SK-N-SH treated with all-trans-retinoic acid at 6 μM for 48 hours (cell line): ENCODE measurements around the gene THAP3.

Source experiments
- ATAC-seq: fragments of 200-7000 bp; cut with Tn5 transposase; 3 replicates; pipeline ENCODE4 v1.9.1; 2020; ENCODE audit warnings: mild to moderate bottlenecking, moderate library complexity
- ARNTL ChIP-seq: fragments of 450-650 bp; formaldehyde crosslinking; IDR thresholded peaks from 2 replicates; pipeline ENCODE4 v1.5.0; 2020; ENCODE audit warnings: low read depth, mild to moderate bottlenecking, moderate library complexity, borderline replicate concordance
- CSDC2 ChIP-seq: fragments of 250-450 bp; sonication (Bioruptor Pico); IDR thresholded peaks from 2 replicates; pipeline ENCODE4 v1.5.0; 2020; ENCODE audit warnings: mild to moderate bottlenecking, moderate library complexity
- ESRRG ChIP-seq: fragments of 250-450 bp; sonication (Bioruptor Pico); IDR thresholded peaks from 2 replicates; pipeline ENCODE4 v1.6.1; 2021; ENCODE audit warnings: mild to moderate bottlenecking
- GLIS3 ChIP-seq: fragments of 250-450 bp; sonication (Bioruptor Pico); IDR thresholded peaks from 2 replicates; pipeline ENCODE4 v1.5.0; 2020; ENCODE audit warnings: mild to moderate bottlenecking, moderate library complexity
- ISL1 ChIP-seq: fragments of 250-450 bp; sonication (Bioruptor Pico); IDR thresholded peaks from 2 replicates; pipeline ENCODE4 v2.1.2; 2022; ENCODE audit warnings: mild to moderate bottlenecking, moderate library complexity
- PPARA ChIP-seq: fragments of 250-450 bp; sonication (Bioruptor Pico); IDR thresholded peaks from 2 replicates; pipeline ENCODE4 v1.5.0; 2020; ENCODE audit warnings: mild to moderate bottlenecking, borderline replicate concordance
- RARB ChIP-seq: fragments of 250-450 bp; sonication (Bioruptor Pico); IDR thresholded peaks from 2 replicates; pipeline ENCODE4 v1.8.0; 2021; ENCODE audit warnings: mild to moderate bottlenecking, moderate library complexity
- TCF4 ChIP-seq: fragments of 250-450 bp; sonication (Bioruptor Pico); IDR thresholded peaks from 2 replicates; pipeline ENCODE4 v1.8.0; 2021; ENCODE audit warnings: mild to moderate bottlenecking, moderate library complexity, borderline replicate concordance
- TOX ChIP-seq: fragments of 250-450 bp; sonication (Bioruptor Pico); IDR thresholded peaks from 2 replicates; pipeline ENCODE4 v1.8.0; 2021; ENCODE audit warnings: mild to moderate bottlenecking, moderate library complexity, borderline replicate concordance
- ZC3H10 ChIP-seq: fragments of 250-450 bp; sonication (Bioruptor Pico); IDR thresholded peaks from 2 replicates; pipeline ENCODE4 v1.5.1; 2021; ENCODE audit warnings: mild to moderate bottlenecking, moderate library complexity
- ZFP30 ChIP-seq: fragments of 450-650 bp; formaldehyde crosslinking; IDR thresholded peaks from 2 replicates; pipeline ENCODE4 v1.5.0; 2022; ENCODE audit warnings: mild to moderate bottlenecking, moderate library complexity
- ZNF565 ChIP-seq: fragments of 450-650 bp; formaldehyde crosslinking; conservative IDR thresholded peaks from 2 replicates; pipeline ENCODE4 v1.5.0; 2020; ENCODE audit warnings: low read depth, mild to moderate bottlenecking, moderate library complexity
- ZNF8 ChIP-seq: fragments of 450-650 bp; formaldehyde crosslinking; IDR thresholded peaks from 2 replicates; pipeline ENCODE4 v1.5.0; 2020; ENCODE audit warnings: mild to moderate bottlenecking, moderate library complexity
- TF ChIP-seq, protein P1 (sequence below): fragments of 250-450 bp; sonication (Bioruptor Pico); IDR thresholded peaks from 2 replicates; pipeline ENCODE4 v1.8.0; 2020; ENCODE audit warnings: mild to moderate bottlenecking, moderate library complexity, borderline replicate concordance
- TF ChIP-seq, protein P2 (sequence below): fragments of 250-450 bp; sonication (Bioruptor Pico); IDR thresholded peaks from 2 replicates; pipeline ENCODE4 v1.5.0; 2020; ENCODE audit warnings: mild to moderate bottlenecking, moderate library complexity
- TF ChIP-seq, protein P3 (sequence below): fragments of 250-450 bp; sonication (Bioruptor Pico); IDR thresholded peaks from 2 replicates; pipeline ENCODE4 v1.5.1; 2021; ENCODE audit warnings: mild to moderate bottlenecking, moderate library complexity
- TF ChIP-seq, protein P4 (sequence below): fragments of 250-450 bp; sonication (Bioruptor Pico); IDR thresholded peaks from 2 replicates; pipeline ENCODE4 v1.5.1; 2020; ENCODE audit warnings: low read depth, mild to moderate bottlenecking, moderate library complexity

The THAP3 gene

DNA sequence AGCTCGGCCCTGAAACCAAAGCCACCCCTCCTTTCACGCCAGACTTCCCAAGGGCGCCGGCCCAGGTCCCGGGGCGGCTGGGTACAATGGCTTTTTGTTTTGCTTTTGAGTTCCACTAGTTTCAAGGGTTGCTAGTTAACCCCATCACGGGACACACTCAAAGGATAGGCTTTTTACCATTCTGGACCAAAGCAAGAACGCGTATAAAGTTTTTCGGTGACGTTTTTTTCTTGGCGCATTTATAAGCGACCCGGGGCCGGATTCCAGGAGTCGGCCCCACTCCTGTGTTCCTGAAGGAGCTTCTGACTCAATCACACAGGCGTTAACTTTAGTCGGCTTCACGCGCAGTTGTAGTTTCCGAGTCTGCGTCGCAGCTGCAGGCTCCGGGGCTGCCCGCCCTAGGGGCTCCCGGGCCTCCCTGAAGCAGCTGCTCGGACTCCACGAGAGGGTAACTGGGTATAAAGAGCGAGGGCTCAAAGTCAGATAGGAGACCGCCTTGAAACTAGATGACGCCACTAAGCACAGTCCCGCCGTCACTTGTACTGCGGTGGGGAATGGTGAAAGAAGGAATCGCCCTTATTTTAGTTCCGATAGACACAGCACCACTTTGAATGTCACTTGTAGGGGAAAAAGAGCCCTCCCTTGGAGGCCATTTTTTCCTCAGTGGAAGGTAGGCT lies 21.3 kb upstream of the THAP3 start:
- TF ChIP-seq ZNF565 (CRISPR knock-in tag) (no peak), ARNTL (CRISPR knock-in tag) (no peak), RARB (no peak), CSDC2 (CRISPR knock-in tag) (no peak), PPARA (CRISPR knock-in tag) (no peak), TCF4 (CRISPR knock-in tag) (no peak), ZC3H10 (no peak), ZNF8 (CRISPR knock-in tag) (no peak), ESRRG (CRISPR knock-in tag) (no peak), GLIS3 (no peak)
- TF ChIP-seq, protein P1, sequence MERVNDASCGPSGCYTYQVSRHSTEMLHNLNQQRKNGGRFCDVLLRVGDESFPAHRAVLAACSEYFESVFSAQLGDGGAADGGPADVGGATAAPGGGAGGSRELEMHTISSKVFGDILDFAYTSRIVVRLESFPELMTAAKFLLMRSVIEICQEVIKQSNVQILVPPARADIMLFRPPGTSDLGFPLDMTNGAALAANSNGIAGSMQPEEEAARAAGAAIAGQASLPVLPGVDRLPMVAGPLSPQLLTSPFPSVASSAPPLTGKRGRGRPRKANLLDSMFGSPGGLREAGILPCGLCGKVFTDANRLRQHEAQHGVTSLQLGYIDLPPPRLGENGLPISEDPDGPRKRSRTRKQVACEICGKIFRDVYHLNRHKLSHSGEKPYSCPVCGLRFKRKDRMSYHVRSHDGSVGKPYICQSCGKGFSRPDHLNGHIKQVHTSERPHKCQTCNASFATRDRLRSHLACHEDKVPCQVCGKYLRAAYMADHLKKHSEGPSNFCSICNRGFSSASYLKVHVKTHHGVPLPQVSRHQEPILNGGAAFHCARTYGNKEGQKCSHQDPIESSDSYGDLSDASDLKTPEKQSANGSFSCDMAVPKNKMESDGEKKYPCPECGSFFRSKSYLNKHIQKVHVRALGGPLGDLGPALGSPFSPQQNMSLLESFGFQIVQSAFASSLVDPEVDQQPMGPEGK: no peak
- TF ChIP-seq, protein P2, sequence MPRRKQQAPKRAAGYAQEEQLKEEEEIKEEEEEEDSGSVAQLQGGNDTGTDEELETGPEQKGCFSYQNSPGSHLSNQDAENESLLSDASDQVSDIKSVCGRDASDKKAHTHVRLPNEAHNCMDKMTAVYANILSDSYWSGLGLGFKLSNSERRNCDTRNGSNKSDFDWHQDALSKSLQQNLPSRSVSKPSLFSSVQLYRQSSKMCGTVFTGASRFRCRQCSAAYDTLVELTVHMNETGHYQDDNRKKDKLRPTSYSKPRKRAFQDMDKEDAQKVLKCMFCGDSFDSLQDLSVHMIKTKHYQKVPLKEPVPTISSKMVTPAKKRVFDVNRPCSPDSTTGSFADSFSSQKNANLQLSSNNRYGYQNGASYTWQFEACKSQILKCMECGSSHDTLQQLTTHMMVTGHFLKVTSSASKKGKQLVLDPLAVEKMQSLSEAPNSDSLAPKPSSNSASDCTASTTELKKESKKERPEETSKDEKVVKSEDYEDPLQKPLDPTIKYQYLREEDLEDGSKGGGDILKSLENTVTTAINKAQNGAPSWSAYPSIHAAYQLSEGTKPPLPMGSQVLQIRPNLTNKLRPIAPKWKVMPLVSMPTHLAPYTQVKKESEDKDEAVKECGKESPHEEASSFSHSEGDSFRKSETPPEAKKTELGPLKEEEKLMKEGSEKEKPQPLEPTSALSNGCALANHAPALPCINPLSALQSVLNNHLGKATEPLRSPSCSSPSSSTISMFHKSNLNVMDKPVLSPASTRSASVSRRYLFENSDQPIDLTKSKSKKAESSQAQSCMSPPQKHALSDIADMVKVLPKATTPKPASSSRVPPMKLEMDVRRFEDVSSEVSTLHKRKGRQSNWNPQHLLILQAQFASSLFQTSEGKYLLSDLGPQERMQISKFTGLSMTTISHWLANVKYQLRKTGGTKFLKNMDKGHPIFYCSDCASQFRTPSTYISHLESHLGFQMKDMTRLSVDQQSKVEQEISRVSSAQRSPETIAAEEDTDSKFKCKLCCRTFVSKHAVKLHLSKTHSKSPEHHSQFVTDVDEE: no peak
- TF ChIP-seq, protein P3, sequence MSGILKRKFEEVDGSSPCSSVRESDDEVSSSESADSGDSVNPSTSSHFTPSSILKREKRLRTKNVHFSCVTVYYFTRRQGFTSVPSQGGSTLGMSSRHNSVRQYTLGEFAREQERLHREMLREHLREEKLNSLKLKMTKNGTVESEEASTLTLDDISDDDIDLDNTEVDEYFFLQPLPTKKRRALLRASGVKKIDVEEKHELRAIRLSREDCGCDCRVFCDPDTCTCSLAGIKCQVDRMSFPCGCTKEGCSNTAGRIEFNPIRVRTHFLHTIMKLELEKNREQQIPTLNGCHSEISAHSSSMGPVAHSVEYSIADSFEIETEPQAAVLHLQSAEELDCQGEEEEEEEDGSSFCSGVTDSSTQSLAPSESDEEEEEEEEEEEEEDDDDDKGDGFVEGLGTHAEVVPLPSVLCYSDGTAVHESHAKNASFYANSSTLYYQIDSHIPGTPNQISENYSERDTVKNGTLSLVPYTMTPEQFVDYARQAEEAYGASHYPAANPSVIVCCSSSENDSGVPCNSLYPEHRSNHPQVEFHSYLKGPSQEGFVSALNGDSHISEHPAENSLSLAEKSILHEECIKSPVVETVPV (CRISPR knock-in tag): no peak
- ATAC-seq: peak; percentile 17

DNA sequence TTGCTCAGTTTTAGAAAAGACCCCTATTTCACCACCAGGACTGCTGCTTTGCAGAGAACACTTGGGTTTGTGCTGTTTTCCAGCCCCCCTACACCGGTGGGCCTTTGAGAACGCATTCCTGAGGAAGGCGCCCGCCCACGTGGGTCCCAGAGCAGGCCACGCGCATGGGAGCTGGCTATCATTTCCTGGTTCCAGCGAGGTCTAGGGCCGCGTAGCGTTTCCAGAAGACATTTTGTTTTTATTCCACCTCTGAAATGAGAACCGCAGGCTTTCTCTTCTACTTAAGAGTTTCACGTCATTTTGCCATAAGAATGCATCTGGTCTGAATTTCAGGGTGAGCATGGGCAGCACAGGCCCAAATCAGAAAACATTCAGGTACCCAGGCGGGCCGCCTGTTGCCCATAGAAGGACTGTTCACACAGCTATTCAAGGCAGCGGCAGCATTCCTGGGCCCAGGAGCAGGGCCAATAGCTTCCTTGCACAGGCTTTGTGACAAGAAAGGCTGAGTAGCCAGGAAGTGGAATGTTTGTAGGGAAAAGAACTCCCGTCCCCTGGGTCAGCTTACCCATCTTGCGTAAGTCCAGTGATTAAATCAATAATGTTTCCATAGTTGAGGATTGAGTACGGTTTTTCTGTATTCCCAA lies 20.6 kb upstream of the THAP3 start:
- TF ChIP-seq ZC3H10: no peak
- TF ChIP-seq RARB: no peak
- no peak for TF ChIP-seq GLIS3
- no peak for TF ChIP-seq ZNF8 (CRISPR knock-in tag)
- TF ChIP-seq ESRRG (CRISPR knock-in tag): no peak
- TF ChIP-seq ZFP30: no peak
- TF ChIP-seq ZNF565 (CRISPR knock-in tag): no peak
- no peak for TF ChIP-seq TOX (CRISPR knock-in tag)
- TF ChIP-seq CSDC2 (CRISPR knock-in tag): no peak
- ATAC-seq: no peak

DNA sequence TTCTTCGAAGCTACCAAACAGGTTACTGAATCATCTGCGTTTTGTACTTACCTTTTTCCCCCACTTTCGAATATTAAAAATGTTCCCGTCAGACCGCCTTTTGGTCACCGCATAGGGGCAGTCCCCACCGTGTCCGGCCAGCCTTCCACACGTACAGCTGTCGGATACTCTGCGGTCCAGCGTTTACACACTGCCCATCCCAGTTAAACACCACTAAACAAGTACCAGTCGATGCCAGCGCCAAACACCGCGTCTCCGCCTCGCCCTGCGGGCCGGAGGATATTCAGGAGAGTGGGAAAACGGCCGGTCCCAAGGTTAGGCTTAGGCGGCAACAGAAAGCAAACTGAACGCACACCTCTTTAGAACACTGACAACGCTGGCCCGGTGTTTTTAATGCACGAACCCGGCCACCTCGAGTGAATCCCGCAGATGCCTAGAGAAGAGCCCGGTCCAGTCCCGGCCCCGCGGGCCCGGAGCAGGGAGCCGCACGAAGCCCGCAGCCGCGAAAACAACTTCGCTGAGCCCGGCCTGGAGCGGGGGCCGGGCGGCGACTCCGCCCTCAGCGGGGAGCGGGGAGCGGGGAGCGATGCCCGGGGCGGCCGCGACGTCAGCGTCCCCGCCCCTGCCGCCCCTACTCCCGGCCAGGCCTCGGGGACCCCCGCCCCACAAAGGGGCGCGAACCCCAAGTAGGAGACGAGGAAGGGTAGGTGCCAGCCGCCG lies 11.9 kb upstream of the THAP3 start:
- peak; percentile 69 for ATAC-seq
- TF ChIP-seq, protein P4, sequence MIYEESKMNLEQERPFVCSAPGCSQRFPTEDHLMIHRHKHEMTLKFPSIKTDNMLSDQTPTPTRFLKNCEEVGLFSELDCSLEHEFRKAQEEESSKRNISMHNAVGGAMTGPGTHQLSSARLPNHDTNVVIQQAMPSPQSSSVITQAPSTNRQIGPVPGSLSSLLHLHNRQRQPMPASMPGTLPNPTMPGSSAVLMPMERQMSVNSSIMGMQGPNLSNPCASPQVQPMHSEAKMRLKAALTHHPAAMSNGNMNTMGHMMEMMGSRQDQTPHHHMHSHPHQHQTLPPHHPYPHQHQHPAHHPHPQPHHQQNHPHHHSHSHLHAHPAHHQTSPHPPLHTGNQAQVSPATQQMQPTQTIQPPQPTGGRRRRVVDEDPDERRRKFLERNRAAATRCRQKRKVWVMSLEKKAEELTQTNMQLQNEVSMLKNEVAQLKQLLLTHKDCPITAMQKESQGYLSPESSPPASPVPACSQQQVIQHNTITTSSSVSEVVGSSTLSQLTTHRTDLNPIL (CRISPR knock-in tag): no peak
- TF ChIP-seq ISL1 (CRISPR knock-in tag) (no peak), ESRRG (CRISPR knock-in tag) (no peak), ARNTL (CRISPR knock-in tag) (no peak), ZC3H10 (no peak)
- TF ChIP-seq, protein P2: no peak
